KOPT-K1 (cell line): Measurements from ENCODE around the gene COL8A2.

Experiments
- H3K27ac ChIP-seq: fragments of 200-600 bp; sonication (generic); 2 replicates; pipeline ENCODE4 v1.5.1; 2016; ENCODE audit warnings: antibody characterized with exemption, mild to moderate bottlenecking, low read depth, low read length; ENCODE audit not compliant: poor library complexity, severe bottlenecking
- H3K36me3 ChIP-seq: fragments of 200-600 bp; sonication (generic); 2 replicates; pipeline ENCODE4 v1.5.1; 2017; ENCODE audit warnings: antibody characterized with exemption, mild to moderate bottlenecking, low read length, moderate library complexity; ENCODE audit not compliant: insufficient read depth
- H3K9me3 ChIP-seq: fragments of 200-600 bp; sonication (generic); 2 replicates; pipeline ENCODE4 v1.5.1; 2017; ENCODE audit warnings: antibody characterized with exemption, low read length, mild to moderate bottlenecking; ENCODE audit not compliant: insufficient read depth, poor library complexity, severe bottlenecking

COL8A2 gene

GRCh38 chr1:36116901-36117300 is 8.1 kb downstream of the COL8A2 start:
- H3K9me3 ChIP-seq = no peaks in the 10 kb centered on the region
- no peaks in the 10 kb centered on the region for H3K36me3 ChIP-seq
- no peak overlapping the region for H3K27ac ChIP-seq

- Histone ChIP-seq H3K9me3 (no peaks in the 10 kb centered on the region), H3K27ac (no peak overlapping the region), H3K36me3 (no peaks in the 10 kb centered on the region)
These were observed 9.1 kb downstream of the COL8A2 start for GRCh38 chr1:36115931-36116330.

DNA sequence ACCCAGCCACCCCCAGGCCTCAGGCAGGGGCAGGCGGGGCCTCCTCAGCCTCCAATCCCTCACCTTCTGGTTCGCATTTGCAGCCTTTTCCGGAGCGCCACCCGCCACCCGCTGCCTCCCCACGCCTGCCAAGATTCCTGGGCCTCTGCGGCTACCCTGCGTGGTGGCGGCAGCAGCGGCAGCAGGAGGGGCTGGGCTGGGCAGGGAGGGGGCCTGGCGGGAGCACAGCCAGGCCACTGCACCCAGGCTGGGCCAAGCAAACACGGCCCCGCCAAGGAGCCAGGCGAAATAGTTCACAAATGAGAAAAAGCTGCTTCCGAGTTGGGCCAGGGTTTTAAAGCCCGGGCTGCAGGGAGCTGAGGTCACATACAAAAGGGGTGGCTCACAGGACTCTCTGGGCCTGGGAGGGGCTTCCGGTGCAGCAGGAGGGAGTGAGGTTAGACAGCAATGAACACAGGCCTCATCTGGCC is 9.8 kb downstream of the COL8A2 start:
- no peak overlapping the region for H3K27ac ChIP-seq
- H3K36me3 ChIP-seq = no peaks in the 10 kb centered on the region
- no peaks in the 10 kb centered on the region for H3K9me3 ChIP-seq

GRCh38 chr1:36114371-36114770 is 10.7 kb downstream of the COL8A2 start:
- no peaks in the 10 kb centered on the region for H3K36me3 ChIP-seq
- no peak overlapping the region for H3K27ac ChIP-seq
- H3K9me3 ChIP-seq = no peaks in the 10 kb centered on the region

- no peaks in the 10 kb centered on the region for H3K36me3 ChIP-seq
- H3K27ac ChIP-seq = no peak overlapping the region
- H3K9me3 ChIP-seq = no peaks in the 10 kb centered on the region
These were observed 12.2 kb downstream of the COL8A2 start for GRCh38 chr1:36112823-36113222.

GRCh38 chr1:36111151-36111550 is 13.9 kb downstream of the COL8A2 start:
- H3K9me3 ChIP-seq = no peaks in the 10 kb centered on the region
- H3K36me3 ChIP-seq = no peaks in the 10 kb centered on the region
- H3K27ac ChIP-seq = no peak overlapping the region

DNA sequence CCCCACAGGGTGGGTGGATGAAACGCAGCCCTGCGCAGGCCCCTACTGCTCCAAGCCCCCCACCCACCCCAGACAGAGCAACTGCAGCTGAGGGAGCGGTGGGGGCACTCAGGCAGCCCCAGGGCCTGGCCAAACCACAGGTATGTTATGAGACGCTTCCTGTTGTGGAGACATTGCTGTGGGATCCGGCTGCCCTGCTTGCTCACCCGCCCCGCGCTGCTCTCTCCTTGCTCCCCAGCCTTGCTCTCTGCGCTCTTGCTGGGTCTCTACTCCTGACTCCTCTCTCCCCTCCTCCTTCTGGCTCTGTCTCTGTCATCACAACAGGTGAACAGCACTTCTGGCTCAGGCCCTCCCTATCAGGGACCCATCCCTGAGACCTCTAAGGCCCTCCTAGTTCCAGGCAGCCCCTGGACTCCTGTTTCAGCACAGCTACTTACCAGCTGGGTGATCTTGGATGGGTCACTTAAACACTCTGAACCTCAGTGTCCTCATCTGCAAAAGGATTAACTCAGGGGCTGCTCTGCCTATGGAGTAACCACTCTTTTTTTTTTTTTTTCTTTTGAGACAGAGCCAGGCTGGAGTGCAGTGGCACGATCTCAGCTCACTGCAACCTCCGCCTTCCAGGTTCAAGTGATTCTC is 15.9 kb downstream of the COL8A2 start:
- H3K36me3 ChIP-seq = no peaks in the 10 kb centered on the region
- peak overlapping the region; percentile 34 for H3K27ac ChIP-seq

DNA sequence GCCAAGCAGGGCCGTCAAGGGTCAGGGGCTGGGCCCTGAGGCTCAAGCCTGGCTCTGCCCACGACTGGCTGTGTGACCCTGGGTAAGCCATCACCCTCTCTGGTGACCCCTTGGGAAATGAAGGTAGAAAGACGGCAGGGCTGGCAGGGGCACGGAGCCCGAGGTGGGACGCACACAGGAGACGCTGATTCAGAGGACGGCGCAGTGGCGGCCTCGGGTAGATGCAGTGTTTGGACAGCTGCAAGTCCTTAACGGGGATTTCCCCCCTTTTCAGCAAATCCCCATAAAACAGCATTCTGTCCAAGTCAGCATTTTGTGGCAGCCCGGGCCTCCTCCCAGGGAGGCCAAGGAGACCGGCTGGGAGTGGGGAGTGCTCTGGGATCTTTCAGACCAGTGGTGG is 16.7 kb downstream of the COL8A2 start:
- Histone ChIP-seq H3K27ac (no peak overlapping the region), H3K9me3 (no peaks in the 10 kb centered on the region), H3K36me3 (no peaks in the 10 kb centered on the region)

More for the DNA sequence above, 15.9 kb downstream of the COL8A2 start:
- H3K9me3 ChIP-seq = no peaks in the 10 kb centered on the region

- Histone ChIP-seq H3K27ac (no peak overlapping the region), H3K9me3 (no peaks in the 10 kb centered on the region), H3K36me3 (no peaks in the 10 kb centered on the region)
These were observed 17.6 kb downstream of the COL8A2 start for GRCh38 chr1:36107394-36107793.

- Histone ChIP-seq H3K27ac (no peak overlapping the region), H3K9me3 (no peaks in the 10 kb centered on the region), H3K36me3 (no peaks in the 10 kb centered on the region)
These were observed 18.8 kb downstream of the COL8A2 start for GRCh38 chr1:36106269-36106668.

- no peak overlapping the region for H3K27ac ChIP-seq
- peaks cover 3% of the 10 kb centered on the region; the same call in 1 of the 2 replicates for H3K36me3 ChIP-seq
- no peaks in the 10 kb centered on the region for H3K9me3 ChIP-seq
These were observed 23.5 kb downstream of the COL8A2 start for GRCh38 chr1:36101546-36101945.

DNA sequence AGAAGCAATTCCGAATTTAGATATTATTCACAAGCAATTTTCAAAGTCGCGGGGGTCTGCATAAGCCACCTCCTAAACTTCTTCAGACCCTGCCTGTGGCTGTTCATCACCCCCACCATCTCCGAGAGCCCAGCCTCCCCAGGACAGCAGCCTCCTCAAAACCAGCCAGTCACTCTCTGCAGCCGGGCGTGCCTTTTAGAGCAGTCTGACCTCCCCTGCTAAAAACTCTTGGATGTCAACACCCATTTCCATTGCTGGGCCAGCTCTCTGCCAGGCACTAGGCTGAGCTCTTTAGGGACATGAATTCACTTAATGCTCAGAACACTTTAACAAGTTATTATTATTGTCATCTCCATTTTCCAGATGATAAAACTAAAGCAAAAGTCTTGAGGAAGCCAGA is 24.6 kb downstream of the COL8A2 start:
- Histone ChIP-seq H3K36me3 (peaks cover 14% of the 10 kb centered on the region), H3K27ac (no peak overlapping the region), H3K9me3 (no peaks in the 10 kb centered on the region)

DNA sequence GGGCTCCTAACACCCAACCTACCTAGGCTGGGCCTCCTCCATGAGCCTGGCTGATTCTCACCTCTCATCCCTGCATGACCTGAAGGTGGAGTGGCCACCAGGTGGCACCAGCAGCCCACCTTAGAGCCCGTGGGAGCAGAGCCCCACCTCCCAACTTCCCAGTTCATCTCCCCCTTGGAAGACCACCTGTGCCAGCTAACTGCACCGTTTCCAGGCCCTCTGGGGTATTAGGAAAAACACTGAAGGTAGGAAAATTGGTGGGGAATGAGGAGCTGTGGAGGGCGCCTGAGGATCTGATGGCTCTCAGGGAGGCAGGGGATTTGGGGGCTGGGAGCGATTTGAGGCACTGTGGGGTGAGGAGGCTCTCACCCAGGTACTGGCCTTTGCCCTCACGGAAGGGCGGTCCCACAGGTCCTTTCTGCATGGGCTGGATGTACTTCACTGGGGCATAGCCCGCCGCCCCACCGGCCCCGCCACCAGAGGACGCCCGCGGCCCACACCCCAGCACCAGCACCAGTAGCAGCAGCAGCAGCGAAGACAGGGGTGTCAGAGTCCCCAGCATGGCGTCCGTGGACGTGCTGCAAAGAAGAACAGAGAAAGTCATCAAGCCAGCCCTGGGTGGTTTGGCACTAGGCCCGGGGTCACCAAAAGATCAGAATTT is 25.2 kb downstream of the COL8A2 start:
- H3K27ac ChIP-seq = no peak overlapping the region

GRCh38 chr1:36098650-36099365 is 26.2 kb downstream of the COL8A2 start:
- Histone ChIP-seq H3K27ac (no peak overlapping the region), H3K9me3 (no peaks in the 10 kb centered on the region)

More for the DNA sequence above, 25.2 kb downstream of the COL8A2 start:
- H3K36me3 ChIP-seq = peaks cover 20% of the 10 kb centered on the region
- no peaks in the 10 kb centered on the region for H3K9me3 ChIP-seq

DNA sequence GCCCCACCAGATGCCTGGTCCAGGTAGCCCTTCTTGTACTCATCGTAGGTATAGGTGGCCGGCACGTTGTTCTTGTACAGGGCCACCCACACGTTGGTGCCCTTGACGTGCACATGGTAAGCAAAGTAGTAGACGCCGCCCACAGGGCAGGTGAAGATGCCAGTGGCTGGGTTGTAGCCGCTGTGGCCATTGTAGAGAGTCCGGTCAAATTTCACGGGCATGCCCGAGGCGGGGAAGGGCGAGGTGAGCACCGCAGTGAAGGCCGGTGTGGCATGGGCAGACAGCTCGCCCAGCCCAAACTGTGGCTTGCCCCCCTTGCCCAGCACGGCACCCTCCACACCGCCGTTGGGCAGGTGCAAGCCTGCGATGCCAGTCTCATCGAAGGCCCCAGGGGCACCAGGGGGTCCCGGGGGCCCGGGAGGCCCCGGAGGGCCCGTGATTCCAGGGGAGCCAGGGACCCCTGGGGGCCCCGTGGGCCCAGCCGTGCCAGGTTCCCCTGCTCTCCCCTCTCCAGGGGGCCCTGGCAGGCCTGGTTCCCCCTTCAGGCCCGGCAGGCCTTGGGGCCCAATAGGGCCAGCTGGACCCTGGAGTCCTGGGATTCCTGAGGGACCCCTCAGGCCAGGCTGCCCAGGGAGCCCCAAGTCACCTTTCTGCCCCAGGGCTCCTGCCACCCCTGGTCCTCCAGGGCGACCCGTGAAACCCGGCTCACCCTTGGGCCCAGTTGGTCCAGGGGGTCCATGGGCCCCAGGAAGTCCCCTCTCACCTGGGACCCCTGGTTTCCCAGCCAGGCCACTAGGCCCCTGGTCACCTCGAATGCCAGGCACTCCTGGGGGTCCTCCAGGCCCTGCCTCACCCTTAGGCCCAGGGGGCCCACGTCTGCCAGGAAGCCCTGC is 27.1 kb downstream of the COL8A2 start:
- no peaks in the 10 kb centered on the region for H3K9me3 ChIP-seq
- H3K27ac ChIP-seq = no peak overlapping the region
- peaks cover 38% of the 10 kb centered on the region for H3K36me3 ChIP-seq

More at GRCh38 chr1:36098650-36099365, 26.2 kb downstream of the COL8A2 start:
- peaks cover 30% of the 10 kb centered on the region for H3K36me3 ChIP-seq
